ENCODE data around the gene LAPTM5.

Gene LAPTM5

GRCh38 chr1:30741239-30741894 lies 16.2 kb downstream of the LAPTM5 start:
- DNase-seq = no peak

GRCh38 chr1:30740251-30741238 lies 17.0 kb downstream of the LAPTM5 start:
- no peak for DNase-seq

- no peak for DNase-seq
These were observed 18.0 kb downstream of the LAPTM5 start for GRCh38 chr1:30739601-30740000.

GRCh38 chr1:30738715-30739559 lies 18.6 kb downstream of the LAPTM5 start:
- no peak for DNase-seq

GRCh38 chr1:30738040-30738714 lies 19.4 kb downstream of the LAPTM5 start:
- no peak for DNase-seq

- no peak for DNase-seq
These were observed 20.1 kb downstream of the LAPTM5 start for GRCh38 chr1:30737357-30738039.

GRCh38 chr1:30735668-30736498 lies 21.7 kb downstream of the LAPTM5 start:
- no peak for DNase-seq

GRCh38 chr1:30735124-30735523 lies 22.4 kb downstream of the LAPTM5 start:
- no peak for DNase-seq

- DNase-seq = no peak
These were observed 23.0 kb downstream of the LAPTM5 start for GRCh38 chr1:30734580-30734979.

GRCh38 chr1:30734106-30734505 lies 23.5 kb downstream of the LAPTM5 start:
- DNase-seq = no peak

GRCh38 chr1:30733493-30733892 lies 24.1 kb downstream of the LAPTM5 start:
- no peak for DNase-seq

- no peak for DNase-seq
These were observed 25.1 kb downstream of the LAPTM5 start for GRCh38 chr1:30732277-30732996.

- no peak for DNase-seq
These were observed 25.7 kb downstream of the LAPTM5 start for GRCh38 chr1:30731806-30732276.

GRCh38 chr1:30731109-30731805 lies 26.3 kb downstream of the LAPTM5 start:
- DNase-seq = no peak

- no peak for DNase-seq
These were observed 27.0 kb downstream of the LAPTM5 start for GRCh38 chr1:30730346-30731108.

- DNase-seq = no peak
These were observed 27.7 kb downstream of the LAPTM5 start for GRCh38 chr1:30729901-30730300.

- DNase-seq = no peak
These were observed 28.5 kb downstream of the LAPTM5 start for GRCh38 chr1:30728832-30729638.

- DNase-seq = no peak
These were observed 29.2 kb downstream of the LAPTM5 start for GRCh38 chr1:30728340-30728739.

Measured in CD4-positive, alpha-beta T cell treated with Interleukin-15 for 1 hour (primary cell).